Kidney (tissue), 14 donors: ENCODE data around the gene PMEPA1. TPM values are rescaled to one million over a fixed set of nuclear protein-coding genes. Genes with fewer than 3 reads are reported as not detected.

Source experiments
- DNase-seq, 5 donors: peaks; one replicate each; pipeline ENCODE4 v3.0.0-alpha.2; 2013 to 2020
- FAIRE-seq: peaks from 2 replicates; lab custom pipeline; 2012; peaks lifted over from hg19 to GRCh38; lab: Jason Lieb, UNC
- H3K27ac ChIP-seq, 2 donors: one replicate each; pipeline ENCODE4 v1.7.0; 2013; ENCODE audit warnings: low read depth in 2 of 2, low read length in 2 of 2, inconsistent platforms in 1 of 2
- H3K27me3 ChIP-seq: one replicate; pipeline ENCODE4 v1.7.1; 2013; ENCODE audit warnings: low read length, inconsistent platforms; ENCODE audit not compliant: control insufficient read depth, insufficient read depth
- H3K36me3 ChIP-seq, 3 donors: one replicate each; pipeline versions ENCODE4 v1.7.0 to v1.7.1; 2013; ENCODE audit warnings: low read length in 3 of 3, control low read depth in 1 of 3, inconsistent platforms in 1 of 3; ENCODE audit not compliant: insufficient read depth in 3 of 3, control insufficient read depth in 2 of 3
- H3K4me1 ChIP-seq, 3 donors: one replicate each; pipeline versions ENCODE4 v1.7.0 to v1.7.1; 2013; ENCODE audit warnings: low read length in 3 of 3, inconsistent platforms in 1 of 3, low read depth in 1 of 3; ENCODE audit not compliant: control insufficient read depth in 2 of 3, insufficient read depth in 2 of 3
- H3K4me3 ChIP-seq, 3 donors: one replicate each; pipeline versions ENCODE4 v1.7.0 to v1.8.1; 2013; ENCODE audit warnings: low read length in 3 of 3, control low read depth in 1 of 3, inconsistent platforms in 1 of 3
- H3K9ac ChIP-seq, 3 donors: one replicate each; pipeline versions ENCODE4 v1.7.0 to v1.7.1; 2013; ENCODE audit warnings: low read length in 3 of 3, control low read depth in 1 of 3, inconsistent platforms in 1 of 3
- H3K9me3 ChIP-seq, 3 donors: one replicate each; pipeline versions ENCODE4 v1.7.0 to v1.7.1; 2013; ENCODE audit warnings: low read length in 3 of 3, control low read depth in 1 of 3, inconsistent platforms in 1 of 3; ENCODE audit not compliant: control insufficient read depth in 2 of 3, insufficient read depth in 1 of 3
- intact Hi-C: fragments of 100-400 bp; cut with DNase I; formaldehyde crosslinking; loops from one replicate; pipeline ENCODE4 v1.11.1; 2022
- polyA plus RNA-seq: library from polyadenylated mRNA; stranded (reverse); fragments of 350-450 nt; fragmentation: Illumina TruSeq; extraction: RNeasy Lipid Tissue Mini Kit (QIAGEN cat#74804); gene quantifications from one replicate; pipeline ENCODE4 v1.2.3, GENCODE V29; 2014; ENCODE audit warnings: low read depth, low replicate concordance; ENCODE audit not compliant: insufficient read depth
- total RNA-seq: library from RNA; stranded (reverse); fragmentation: NEBNext Ultra II Directional; extraction: Animal tissue kit (Norgen Biotek cat#: 25700); gene quantifications from one replicate; pipeline ENCODE4 v1.2.1, GENCODE V29; 2021
- TF ChIP-seq, protein P1 (sequence below): IDR thresholded peaks from 3 replicates; pipeline ENCODE4 v1.5.1; 2012; ENCODE audit warnings: mild to moderate bottlenecking, moderate library complexity, borderline replicate concordance; ENCODE audit not compliant: insufficient read depth; ENCODE audit errors: extremely low read depth
- donor health status: control.
- donor health status: control.
- donor health status: control.
- donor health status: control.
- donor health status: control.
- donor health status: DM: yes; HTN: yes; CAD: no.
- donor health status: Normal renal cell carcinoma (clear cell type).

Gene PMEPA1
- total and polyA plus RNA-seq, 2 donors from 2014 or later, result 12.9 to 30.4 TPM

DNA sequence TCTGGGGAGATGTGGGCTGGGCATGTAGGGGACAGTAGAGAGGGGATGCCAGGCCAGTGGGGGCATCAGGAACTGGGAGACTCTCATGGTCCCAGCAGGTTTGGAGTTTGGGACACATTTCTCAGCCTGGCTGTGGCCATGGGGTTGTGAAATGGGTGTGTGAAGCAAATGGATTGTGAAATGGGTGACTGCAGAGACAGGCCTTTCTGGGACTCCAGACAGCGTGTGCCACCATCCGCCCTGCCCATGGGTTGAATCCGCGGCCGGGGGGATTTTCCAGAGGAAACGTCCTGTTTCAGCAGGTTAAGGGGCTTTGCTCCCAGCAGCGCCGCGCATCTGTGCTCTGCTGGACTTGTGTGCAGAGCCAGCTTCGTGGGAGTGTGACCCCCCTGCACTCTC is 3.7 kb upstream of the PMEPA1 start:
- H3K27me3 ChIP-seq, result no peaks in the 10 kb centered on the region
- no peak for DNase-seq
- H3K27ac ChIP-seq, result no peak overlapping the region
- no peak overlapping the region for H3K4me3 ChIP-seq
- no peaks in the 10 kb centered on the region for H3K9me3 ChIP-seq
- intact Hi-C loops, result no loop called here
- no peaks in the 10 kb centered on the region for H3K36me3 ChIP-seq
- FAIRE-seq, result no peak
- peaks cover 3 to 11% (median 8%) of the 10 kb centered on the region in 3 donors for H3K4me1 ChIP-seq
- TF ChIP-seq, protein P1, sequence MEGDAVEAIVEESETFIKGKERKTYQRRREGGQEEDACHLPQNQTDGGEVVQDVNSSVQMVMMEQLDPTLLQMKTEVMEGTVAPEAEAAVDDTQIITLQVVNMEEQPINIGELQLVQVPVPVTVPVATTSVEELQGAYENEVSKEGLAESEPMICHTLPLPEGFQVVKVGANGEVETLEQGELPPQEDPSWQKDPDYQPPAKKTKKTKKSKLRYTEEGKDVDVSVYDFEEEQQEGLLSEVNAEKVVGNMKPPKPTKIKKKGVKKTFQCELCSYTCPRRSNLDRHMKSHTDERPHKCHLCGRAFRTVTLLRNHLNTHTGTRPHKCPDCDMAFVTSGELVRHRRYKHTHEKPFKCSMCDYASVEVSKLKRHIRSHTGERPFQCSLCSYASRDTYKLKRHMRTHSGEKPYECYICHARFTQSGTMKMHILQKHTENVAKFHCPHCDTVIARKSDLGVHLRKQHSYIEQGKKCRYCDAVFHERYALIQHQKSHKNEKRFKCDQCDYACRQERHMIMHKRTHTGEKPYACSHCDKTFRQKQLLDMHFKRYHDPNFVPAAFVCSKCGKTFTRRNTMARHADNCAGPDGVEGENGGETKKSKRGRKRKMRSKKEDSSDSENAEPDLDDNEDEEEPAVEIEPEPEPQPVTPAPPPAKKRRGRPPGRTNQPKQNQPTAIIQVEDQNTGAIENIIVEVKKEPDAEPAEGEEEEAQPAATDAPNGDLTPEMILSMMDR, result no peak
- H3K9ac ChIP-seq, result no peak overlapping the region

DNA sequence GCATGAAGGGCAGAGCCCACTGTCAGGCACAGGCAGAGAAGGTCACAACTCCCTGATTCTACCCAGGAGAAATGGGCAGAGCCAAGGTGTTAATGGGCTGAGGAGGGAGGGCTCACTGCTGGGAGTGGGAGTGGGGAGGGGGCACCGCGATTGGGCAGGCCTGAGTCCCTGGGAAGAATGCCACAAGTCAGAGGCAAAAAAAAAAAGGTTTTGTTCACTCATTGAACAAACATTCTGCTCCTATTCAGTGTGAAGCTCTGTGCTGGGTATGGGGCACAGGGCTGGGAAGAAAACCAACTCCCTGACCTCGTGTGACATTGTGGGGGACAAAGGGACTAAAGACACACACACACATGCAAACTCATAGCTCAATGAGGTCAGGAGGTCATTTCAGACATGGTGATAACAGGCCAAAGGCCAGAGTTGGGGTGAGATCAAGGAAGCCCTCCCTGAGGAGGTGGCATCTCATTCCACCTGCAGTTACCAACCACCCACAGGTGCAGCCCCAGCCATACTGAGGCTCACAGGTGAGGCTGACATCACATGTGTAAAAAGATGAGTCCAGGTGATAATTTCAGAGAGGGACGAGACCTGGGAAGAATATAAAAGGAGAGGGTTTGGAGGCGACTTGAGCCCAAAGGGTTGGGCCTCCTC is 3.2 kb upstream of the PMEPA1 start:
- H3K36me3 ChIP-seq, result no peaks in the 10 kb centered on the region
- no peak overlapping the region for H3K27ac ChIP-seq
- FAIRE-seq, result no peak
- DNase-seq, result no peak
- peaks cover 3 to 13% (median 8%) of the 10 kb centered on the region in 3 donors for H3K4me1 ChIP-seq
- TF ChIP-seq, protein P1, result no peak
- no peaks in the 10 kb centered on the region for H3K27me3 ChIP-seq
- H3K9ac ChIP-seq, result no peak overlapping the region
- H3K9me3 ChIP-seq, result no peaks in the 10 kb centered on the region
- intact Hi-C loops, result no loop called here
- H3K4me3 ChIP-seq, result no peak overlapping the region

DNA sequence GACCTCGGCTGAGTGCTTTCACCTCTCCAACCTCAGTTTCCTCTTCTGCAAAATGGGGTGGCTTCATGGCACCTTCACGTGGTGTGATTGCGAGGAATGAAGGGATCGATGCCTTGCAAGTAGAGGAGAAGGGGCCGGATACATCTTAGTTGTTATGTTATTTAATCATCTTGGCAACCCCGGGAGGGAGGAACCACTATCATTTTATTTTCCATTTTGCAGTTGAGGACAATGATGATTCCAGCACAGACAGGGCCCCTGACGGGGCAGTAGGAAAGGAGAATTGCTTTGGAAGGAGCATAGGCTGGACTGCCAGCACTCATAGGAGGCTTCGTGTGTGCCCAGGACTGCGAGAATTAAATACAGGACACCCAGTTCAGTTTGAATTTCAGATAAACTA is 2.5 kb upstream of the PMEPA1 start:
- H3K4me3 ChIP-seq, result no peak overlapping the region
- no peak overlapping the region for H3K9ac ChIP-seq
- TF ChIP-seq, protein P1, result no peak
- no peak for FAIRE-seq
- H3K4me1 ChIP-seq, result peaks cover 3 to 11% (median 8%) of the 10 kb centered on the region in 3 donors
- DNase-seq, result no peak
- no peak overlapping the region for H3K27ac ChIP-seq
- H3K36me3 ChIP-seq, result no peaks in the 10 kb centered on the region
- H3K9me3 ChIP-seq, result no peaks in the 10 kb centered on the region
- no peaks in the 10 kb centered on the region for H3K27me3 ChIP-seq
- intact Hi-C loops, result no loop called here
